ENCODE data around the gene EYS.
"Not testable (repeated sequence)": the region's sequence is repeated elsewhere in the genome, so short reads cannot be mapped to it uniquely, and the experiment has no call there.

The EYS gene

GRCh38 chr6:63899550-63899949 lies 1807.5 kb downstream of the EYS start:
- H3K27ac Mint-ChIP-seq = peak overlapping the region; percentile 73
- H3K36me3 Mint-ChIP-seq (ENCODE audit: low read depth) = no peaks in the 10 kb centered on the region
- H3K27me3 Mint-ChIP-seq (ENCODE audit: low read depth, poor library complexity) = no peaks in the 10 kb centered on the region
- H3K9me3 Mint-ChIP-seq = no peaks in the 10 kb centered on the region
- no peak for DNase-seq
- H3K4me3 Mint-ChIP-seq = no peak overlapping the region
- no peak for TF ChIP-seq CTCF (IDR thresholded peaks at IDR 0.05)
- no peaks in the 10 kb centered on the region for H3K4me1 Mint-ChIP-seq

GRCh38 chr6:63897952-63898351 lies 1809.1 kb downstream of the EYS start:
- peak overlapping the region; percentile 57 for H3K27ac Mint-ChIP-seq
- DNase-seq = no peak
- no peaks in the 10 kb centered on the region for H3K36me3 Mint-ChIP-seq (ENCODE audit: low read depth)
- TF ChIP-seq CTCF (IDR thresholded peaks at IDR 0.05) = no peak
- no peak overlapping the region for H3K4me3 Mint-ChIP-seq
- no peaks in the 10 kb centered on the region for H3K9me3 Mint-ChIP-seq
- no peaks in the 10 kb centered on the region for H3K4me1 Mint-ChIP-seq
- H3K27me3 Mint-ChIP-seq (ENCODE audit: low read depth, poor library complexity) = no peaks in the 10 kb centered on the region

GRCh38 chr6:63897459-63897858 lies 1809.6 kb downstream of the EYS start:
- Mint-ChIP-seq H3K27me3 (ENCODE audit: low read depth, poor library complexity) (no peaks in the 10 kb centered on the region), H3K27ac (peak overlapping the region; percentile 57), H3K4me3 (no peak overlapping the region), H3K9me3 (no peaks in the 10 kb centered on the region), H3K4me1 (no peaks in the 10 kb centered on the region), H3K36me3 (ENCODE audit: low read depth) (no peaks in the 10 kb centered on the region)
- DNase-seq = no peak
- TF ChIP-seq CTCF (IDR thresholded peaks at IDR 0.05) = no peak

GRCh38 chr6:63888416-63888815 lies 1818.6 kb downstream of the EYS start:
- no peak for TF ChIP-seq CTCF (IDR thresholded peaks at IDR 0.05)
- no peak for DNase-seq
- Mint-ChIP-seq H3K4me1 (no peaks in the 10 kb centered on the region), H3K4me3 (no peak overlapping the region), H3K27ac (no peak overlapping the region), H3K36me3 (ENCODE audit: low read depth) (no peaks in the 10 kb centered on the region), H3K9me3 (peaks cover 13% of the 10 kb centered on the region), H3K27me3 (ENCODE audit: low read depth, poor library complexity) (no peaks in the 10 kb centered on the region)

GRCh38 chr6:63887804-63888203 lies 1819.2 kb downstream of the EYS start:
- not testable (repeated sequence) for DNase-seq; H3K27me3 Mint-ChIP-seq (ENCODE audit: low read depth, poor library complexity); H3K4me3 Mint-ChIP-seq; H3K27ac Mint-ChIP-seq; H3K4me1 Mint-ChIP-seq; H3K36me3 Mint-ChIP-seq (ENCODE audit: low read depth)
- H3K9me3 Mint-ChIP-seq = peaks cover 13% of the 10 kb centered on the region

- Mint-ChIP-seq H3K36me3 (ENCODE audit: low read depth) (no peaks in the 10 kb centered on the region), H3K9me3 (peaks cover 13% of the 10 kb centered on the region), H3K27ac (no peak overlapping the region), H3K4me3 (no peak overlapping the region), H3K27me3 (ENCODE audit: low read depth, poor library complexity) (no peaks in the 10 kb centered on the region), H3K4me1 (no peaks in the 10 kb centered on the region)
- no peak for TF ChIP-seq CTCF (IDR thresholded peaks at IDR 0.05)
- DNase-seq = no peak
Measured at GRCh38 chr6:63887002-63887751, 1819.8 kb downstream of the EYS start.
